ENCODE data around the gene COL4A2.

COL4A2 gene

DNA sequence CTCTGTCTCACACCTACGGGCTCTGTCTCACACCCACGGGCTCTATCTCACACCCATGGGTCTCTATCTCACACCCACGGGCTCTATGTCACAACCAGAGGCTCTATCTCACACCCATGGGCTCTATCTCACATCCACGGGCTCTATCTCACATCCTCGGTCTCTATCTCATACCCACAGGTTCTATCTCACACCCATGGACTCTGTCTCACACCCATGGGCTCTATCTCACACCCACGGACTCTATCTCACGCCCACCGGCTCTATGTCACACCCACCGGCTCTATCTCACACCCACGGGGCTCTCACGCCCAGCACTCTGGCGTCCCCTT lies 73.9 kb downstream of the COL4A2 start:
- H3K4me1 ChIP-seq (ENCODE audit: control insufficient read depth in 1 of 2, insufficient read depth in 1 of 2, low read depth in 1 of 2, low read length in 1 of 2): no peaks in the 10 kb centered on the region
- TF ChIP-seq, protein P1, sequence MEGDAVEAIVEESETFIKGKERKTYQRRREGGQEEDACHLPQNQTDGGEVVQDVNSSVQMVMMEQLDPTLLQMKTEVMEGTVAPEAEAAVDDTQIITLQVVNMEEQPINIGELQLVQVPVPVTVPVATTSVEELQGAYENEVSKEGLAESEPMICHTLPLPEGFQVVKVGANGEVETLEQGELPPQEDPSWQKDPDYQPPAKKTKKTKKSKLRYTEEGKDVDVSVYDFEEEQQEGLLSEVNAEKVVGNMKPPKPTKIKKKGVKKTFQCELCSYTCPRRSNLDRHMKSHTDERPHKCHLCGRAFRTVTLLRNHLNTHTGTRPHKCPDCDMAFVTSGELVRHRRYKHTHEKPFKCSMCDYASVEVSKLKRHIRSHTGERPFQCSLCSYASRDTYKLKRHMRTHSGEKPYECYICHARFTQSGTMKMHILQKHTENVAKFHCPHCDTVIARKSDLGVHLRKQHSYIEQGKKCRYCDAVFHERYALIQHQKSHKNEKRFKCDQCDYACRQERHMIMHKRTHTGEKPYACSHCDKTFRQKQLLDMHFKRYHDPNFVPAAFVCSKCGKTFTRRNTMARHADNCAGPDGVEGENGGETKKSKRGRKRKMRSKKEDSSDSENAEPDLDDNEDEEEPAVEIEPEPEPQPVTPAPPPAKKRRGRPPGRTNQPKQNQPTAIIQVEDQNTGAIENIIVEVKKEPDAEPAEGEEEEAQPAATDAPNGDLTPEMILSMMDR (IDR thresholded peaks at IDR 0.05): no peak
- H3K36me3 ChIP-seq: no peaks in the 10 kb centered on the region
- H3K27ac ChIP-seq: no peak overlapping the region
- H3K4me3 ChIP-seq (ENCODE audit: low read depth in 1 of 2, low read length in 1 of 2): no peak overlapping the region
- no peaks in the 10 kb centered on the region for H3K27me3 ChIP-seq
- no peaks in the 10 kb centered on the region for H3K9me3 ChIP-seq

DNA sequence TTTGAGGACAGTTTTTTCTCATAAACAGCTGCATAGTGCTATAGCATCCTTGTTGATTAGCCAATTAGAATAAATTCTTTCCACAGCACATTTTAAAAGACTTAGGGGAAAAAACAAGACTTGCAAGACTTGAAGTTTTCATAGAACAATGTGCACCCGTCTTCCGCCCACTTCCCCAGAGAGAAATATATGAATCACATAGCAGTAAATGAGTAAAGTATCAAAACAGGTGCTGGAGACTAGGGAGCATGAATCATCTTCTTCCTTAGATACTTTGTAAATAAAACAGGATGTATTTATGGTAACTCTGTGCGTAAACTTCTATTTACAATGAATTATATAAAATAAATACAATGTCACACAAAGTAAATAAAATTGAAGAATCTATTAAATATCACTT lies 75.1 kb downstream of the COL4A2 start:
- H3K9me3 ChIP-seq: no peaks in the 10 kb centered on the region
- peaks cover 12% of the 10 kb centered on the region for H3K27me3 ChIP-seq
- H3K27ac ChIP-seq: no peak overlapping the region
- no peaks in the 10 kb centered on the region for H3K4me1 ChIP-seq (ENCODE audit: control insufficient read depth in 1 of 2, insufficient read depth in 1 of 2, low read depth in 1 of 2, low read length in 1 of 2)
- TF ChIP-seq, protein P1 (IDR thresholded peaks at IDR 0.05): no peak
- H3K36me3 ChIP-seq: no peaks in the 10 kb centered on the region
- no peak overlapping the region for H3K4me3 ChIP-seq (ENCODE audit: low read depth in 1 of 2, low read length in 1 of 2)

DNA sequence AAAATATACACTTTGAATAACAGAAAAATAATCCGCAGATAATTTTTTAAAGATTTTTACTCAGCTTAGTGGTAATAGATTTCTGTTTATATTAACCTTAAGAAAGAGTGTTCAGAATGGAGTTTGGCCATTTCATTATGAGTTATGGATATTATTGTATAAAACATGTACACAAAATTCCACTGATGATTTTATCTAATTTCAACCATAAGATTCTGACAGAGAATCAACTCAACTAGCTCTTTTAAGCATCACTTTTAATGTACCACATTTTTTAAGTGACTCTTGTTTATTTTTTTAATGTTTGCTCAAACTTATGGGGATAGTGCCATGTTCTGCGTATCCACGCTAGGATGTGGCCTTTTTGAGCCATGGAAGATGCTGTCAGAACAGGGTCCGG lies 75.7 kb downstream of the COL4A2 start:
- Histone ChIP-seq H3K4me1 (ENCODE audit: control insufficient read depth in 1 of 2, insufficient read depth in 1 of 2, low read depth in 1 of 2, low read length in 1 of 2) (no peaks in the 10 kb centered on the region), H3K27me3 (peaks cover 18% of the 10 kb centered on the region), H3K9me3 (no peaks in the 10 kb centered on the region), H3K27ac (no peak overlapping the region), H3K4me3 (ENCODE audit: low read depth in 1 of 2, low read length in 1 of 2) (no peak overlapping the region), H3K36me3 (no peaks in the 10 kb centered on the region)
- TF ChIP-seq, protein P1 (IDR thresholded peaks at IDR 0.05): no peak

DNA sequence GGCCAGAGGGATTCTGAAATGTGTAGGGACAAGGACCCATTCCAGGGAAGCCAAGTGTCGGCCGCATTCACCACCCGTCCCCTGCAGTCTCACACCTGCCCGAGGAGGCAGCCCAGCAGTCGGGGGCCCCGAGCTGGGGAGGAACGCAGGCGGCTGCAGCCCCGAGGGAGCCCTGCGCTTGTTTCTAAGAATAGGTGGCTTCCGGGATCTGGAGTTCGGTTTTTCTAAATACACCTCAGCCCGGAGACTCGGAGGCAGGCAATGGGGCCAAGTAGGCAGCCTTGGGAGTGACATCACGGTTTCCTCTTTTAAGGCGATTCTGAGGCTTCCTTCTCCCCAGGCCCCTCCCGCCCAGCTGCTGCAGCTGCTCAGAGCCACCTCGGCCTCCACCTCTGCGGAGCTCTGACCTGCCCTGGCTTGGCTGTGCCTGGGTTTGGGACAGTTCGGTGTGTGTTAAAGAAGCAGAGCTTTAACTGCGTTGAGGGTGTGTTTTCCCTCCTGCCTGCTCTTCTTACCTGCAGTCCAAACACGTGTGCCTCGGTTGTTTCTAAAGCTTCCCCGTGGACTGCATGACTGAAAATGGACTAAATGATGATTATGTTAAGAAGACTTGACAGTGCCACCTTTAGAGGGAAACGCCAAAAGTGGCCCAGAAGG lies 80.5 kb downstream of the COL4A2 start:
- no peak overlapping the region for H3K4me3 ChIP-seq (ENCODE audit: low read depth in 1 of 2, low read length in 1 of 2)
- no peak overlapping the region for H3K27ac ChIP-seq
- H3K4me1 ChIP-seq (ENCODE audit: control insufficient read depth in 1 of 2, insufficient read depth in 1 of 2, low read depth in 1 of 2, low read length in 1 of 2): no peaks in the 10 kb centered on the region
- no peaks in the 10 kb centered on the region for H3K36me3 ChIP-seq
- peaks cover 59% of the 10 kb centered on the region for H3K27me3 ChIP-seq
- no peaks in the 10 kb centered on the region for H3K9me3 ChIP-seq
- TF ChIP-seq, protein P1 (IDR thresholded peaks at IDR 0.05): no peak

DNA sequence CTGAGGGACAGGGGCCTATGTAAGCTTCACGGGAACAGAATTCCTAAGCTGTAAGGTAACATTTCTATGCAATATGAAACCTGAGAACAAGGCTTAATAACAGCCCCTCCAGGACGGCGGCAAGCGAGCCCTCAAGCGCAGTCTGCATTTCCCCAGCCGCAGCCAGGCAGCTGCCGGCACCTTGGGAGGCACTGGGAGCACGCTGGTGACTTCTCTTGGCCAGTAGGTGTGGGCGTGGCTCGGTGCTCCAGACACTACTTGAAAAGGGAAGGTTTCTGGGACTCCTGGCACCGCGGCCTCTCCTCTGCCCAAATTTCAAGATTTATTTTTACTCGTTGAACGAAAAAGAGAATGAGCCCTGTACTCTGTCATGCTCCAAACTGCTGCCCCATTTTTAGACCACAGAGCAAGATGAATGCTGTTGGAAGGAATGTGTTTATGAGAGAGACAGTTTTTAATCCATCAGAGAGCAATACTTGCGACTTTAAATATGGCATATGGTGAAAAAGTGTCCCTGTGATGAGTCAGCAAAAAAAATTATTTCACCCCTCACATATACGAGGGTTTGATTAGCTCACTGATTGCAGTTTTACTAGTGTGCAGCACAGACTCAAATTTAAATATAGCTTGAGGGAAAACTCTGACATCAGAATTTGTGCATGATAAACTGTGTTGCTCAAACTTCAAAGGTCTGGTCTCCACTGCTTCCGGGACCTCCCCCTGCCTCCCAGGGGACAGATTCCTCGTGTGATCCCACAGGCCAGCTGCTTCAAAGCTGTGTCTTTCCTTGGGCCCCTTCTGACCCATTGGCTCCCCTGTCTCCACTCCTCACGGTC lies 81.2 kb downstream of the COL4A2 start:
- Histone ChIP-seq H3K4me3 (ENCODE audit: low read depth in 1 of 2, low read length in 1 of 2) (no peak overlapping the region), H3K4me1 (ENCODE audit: control insufficient read depth in 1 of 2, insufficient read depth in 1 of 2, low read depth in 1 of 2, low read length in 1 of 2) (no peaks in the 10 kb centered on the region), H3K36me3 (no peaks in the 10 kb centered on the region), H3K27ac (no peak overlapping the region), H3K9me3 (no peaks in the 10 kb centered on the region), H3K27me3 (peaks cover 66% of the 10 kb centered on the region)
- TF ChIP-seq, protein P1 (IDR thresholded peaks at IDR 0.05): no peak

All from neutrophil (primary cell).